Body of pancreas (tissue), 4 donors: ENCODE results near the gene TIPARP. TPM values are rescaled to one million over a fixed set of nuclear protein-coding genes. Genes with fewer than 3 reads are reported as not detected.

Experiments
- ATAC-seq: fragments of 150-250 bp; one replicate; pipeline ENCODE4 v1.9.1; 2016
- DNase-seq, 4 donors: peaks; one replicate each; pipeline ENCODE4 v3.0.0-alpha.2; 2019
- H3K27ac ChIP-seq, 4 donors: fragments of 200-600 bp; sonication (generic); 1 replicate in 3 of 4; 2 replicates in 1 of 4; pipeline versions ENCODE4 v1.5.1 to v1.6.1; 2016 to 2019; ENCODE audit warnings: mild to moderate bottlenecking in 1 of 4, mixed read lengths in 1 of 4, moderate library complexity in 1 of 4
- H3K27me3 ChIP-seq, 2 donors: fragments of 200-600 bp; sonication (generic); one replicate each; pipeline ENCODE4 v1.6.0; 2016; ENCODE audit warnings: mild to moderate bottlenecking in 1 of 2
- H3K36me3 ChIP-seq, 2 donors: fragments of 200-600 bp; sonication (generic); replicated peaks in 1 of 2; 2 replicates each; pipeline ENCODE4 v1.5.1; 2016; ENCODE audit warnings: low read depth in 2 of 2; ENCODE audit not compliant: insufficient read depth in 1 of 2
- H3K4me1 ChIP-seq: fragments of 200-600 bp; sonication (generic); one replicate; pipeline ENCODE4 v1.6.0; 2016
- H3K4me3 ChIP-seq, 2 donors: fragments of 200-600 bp; sonication (generic); 1 replicate in 1 of 2; 2 replicates in 1 of 2; pipeline ENCODE4 v1.5.1; 2016 to 2019
- H3K9me3 ChIP-seq, 3 donors: fragments of 200-600 bp; sonication (generic); 1 replicate in 2 of 3; 2 replicates in 1 of 3; pipeline ENCODE4 v1.5.1; 2016
- CTCF ChIP-seq, 7 experiments: fragments of 450-650 bp in 4 of 7; fragments of 200-600 bp in 3 of 7; sonication (generic) in 3 of 7; IDR thresholded peaks; one replicate each; pipeline ENCODE4 v1.5.1; 2016 to 2019; ENCODE audit warnings: antibody characterized with exemption in 7 of 7
- POLR2A ChIP-seq, 3 donors: fragments of 450-650 bp; IDR thresholded peaks; one replicate each; pipeline ENCODE4 v1.6.1; 2016; ENCODE audit warnings: antibody characterized with exemption in 3 of 3, mild to moderate bottlenecking in 2 of 3
- WGBS, 2 donors: methylation state at CpG; one replicate each; pipeline ENCODE4 v1.1.5; 2017; 5-methylcytosine and 5-hydroxymethylcytosine counted together
- intact Hi-C: fragments of 100-400 bp; cut with DNase I; formaldehyde crosslinking; loops from one replicate; pipeline ENCODE4 v1.15.1; 2023
- total RNA-seq, 2 donors: library from RNA; depleted of rRNA; stranded (reverse); fragments of >200 nt; gene quantifications; one replicate each; pipeline ENCODE4 v1.1.0, GENCODE V29; 2016

TIPARP gene
- total RNA-seq, 2 donors from 2014 or later: 12.5 to 13.2 TPM

DNA sequence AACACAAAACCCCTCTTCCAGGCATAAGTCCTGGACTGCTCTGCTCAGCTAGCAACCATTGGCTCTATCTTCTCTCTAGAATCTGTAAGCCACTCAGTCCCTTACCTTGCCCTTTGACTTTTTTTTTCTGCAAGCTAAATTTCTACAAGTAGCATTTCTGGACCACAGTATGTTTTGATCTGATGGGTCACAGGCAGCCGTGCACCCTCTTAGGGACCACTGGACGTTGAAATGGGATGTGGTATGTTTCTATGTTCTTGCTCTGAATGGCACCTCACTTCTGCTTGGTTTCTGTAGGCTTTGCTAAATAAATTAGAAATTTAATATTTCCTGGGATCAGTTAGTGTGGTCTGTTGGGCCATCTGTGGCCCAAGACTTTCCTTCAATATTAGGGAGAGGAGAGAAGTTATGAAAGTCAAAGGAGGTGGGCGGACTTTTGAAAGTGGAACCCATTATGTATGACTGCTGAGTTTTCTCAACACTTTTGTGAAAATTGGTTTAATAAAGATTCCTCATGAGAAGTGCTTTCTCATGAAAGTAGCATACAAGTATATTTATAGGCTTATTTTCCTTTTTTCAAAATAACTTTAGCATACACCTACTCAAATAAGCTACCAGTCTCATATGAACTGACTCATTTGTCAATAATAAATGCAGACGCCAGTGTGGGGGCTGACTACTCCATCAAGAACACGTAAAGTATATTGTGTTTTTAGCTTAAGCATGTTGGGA lies 18.4 kb upstream of the TIPARP start:
- Histone ChIP-seq H3K27me3 (no peaks in the 10 kb centered on the region), H3K4me1 (no peaks in the 10 kb centered on the region), H3K36me3 (no peaks in the 10 kb centered on the region), H3K27ac (no peak overlapping the region), H3K4me3 (no peak overlapping the region), H3K9me3 (no peaks in the 10 kb centered on the region)
- 64 to 75% methylated on average over 5 of the region's 5 CpGs for WGBS, 2 donors
- TF ChIP-seq CTCF (IDR thresholded peaks at IDR 0.05) (no peak), POLR2A (IDR thresholded peaks at IDR 0.05) (no peak)
- intact Hi-C loops: loop anchor here (10.0 kb wide), 1 partner anchor 91 kb away; no protein-coding TSS in a partner anchor
- ATAC-seq (no peak), DNase-seq (no peak)

DNA sequence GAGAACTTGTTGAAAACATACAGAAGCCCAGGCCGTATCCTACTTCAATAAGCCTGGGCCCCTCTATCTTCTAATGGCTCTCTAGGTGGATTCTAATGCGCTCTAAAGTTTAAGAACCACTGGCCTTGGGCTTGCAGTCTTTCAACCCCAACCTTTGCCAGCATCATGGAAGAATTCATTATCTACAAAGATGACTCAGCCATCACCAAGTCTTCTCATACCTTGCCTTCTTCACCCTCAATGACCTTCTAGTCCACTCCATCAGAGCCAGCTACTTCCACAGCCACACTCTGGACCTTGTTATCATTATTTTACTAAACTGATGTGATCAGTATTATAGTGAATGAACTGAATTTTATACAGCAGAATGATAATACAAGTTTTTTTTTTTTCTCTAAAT lies 16.9 kb upstream of the TIPARP start:
- no peak overlapping the region for H3K4me3 ChIP-seq
- no peaks in the 10 kb centered on the region for H3K4me1 ChIP-seq
- no peaks in the 10 kb centered on the region for H3K9me3 ChIP-seq
- H3K27me3 ChIP-seq: no peaks in the 10 kb centered on the region
- ATAC-seq: no peak
- DNase-seq: no peak
- no peaks in the 10 kb centered on the region for H3K36me3 ChIP-seq
- intact Hi-C loops: loop anchor here (10.0 kb wide), 1 partner anchor 93 kb away; no protein-coding TSS in a partner anchor
- no peak for TF ChIP-seq POLR2A (IDR thresholded peaks at IDR 0.05)
- no peak for TF ChIP-seq CTCF (IDR thresholded peaks at IDR 0.05)
- WGBS, 2 donors: 87 to 96% methylated on average over 2 of the region's 2 CpGs
- no peak overlapping the region for H3K27ac ChIP-seq

- Histone ChIP-seq H3K9me3 (no peaks in the 10 kb centered on the region), H3K27ac (no peak overlapping the region), H3K36me3 (no peaks in the 10 kb centered on the region), H3K27me3 (no peaks in the 10 kb centered on the region), H3K4me3 (no peak overlapping the region), H3K4me1 (no peaks in the 10 kb centered on the region)
- no peak for DNase-seq
- ATAC-seq: no peak
- 81 to 94% methylated on average over 4 of the region's 4 CpGs for WGBS, 2 donors
- intact Hi-C loops: loop anchor here (10.0 kb wide), 1 partner anchor 93 kb away; no protein-coding TSS in a partner anchor
- no peak for TF ChIP-seq POLR2A (IDR thresholded peaks at IDR 0.05)
- no peak for TF ChIP-seq CTCF (IDR thresholded peaks at IDR 0.05)
Measured at GRCh38 chr3:156657862-156658731, 16.3 kb upstream of the TIPARP start.

- ATAC-seq (no peak), DNase-seq (no peak)
- intact Hi-C loops: loop anchor here (10.0 kb wide), 1 partner anchor 94 kb away; no protein-coding TSS in a partner anchor
- H3K9me3 ChIP-seq: no peaks in the 10 kb centered on the region
- H3K4me1 ChIP-seq: no peaks in the 10 kb centered on the region
- TF ChIP-seq CTCF (IDR thresholded peaks at IDR 0.05) (no peak), POLR2A (IDR thresholded peaks at IDR 0.05) (no peak)
- no peaks in the 10 kb centered on the region for H3K36me3 ChIP-seq
- no peak overlapping the region for H3K27ac ChIP-seq
- 76 to 81% methylated on average over 1 of the region's 1 CpG for WGBS, 2 donors
- H3K4me3 ChIP-seq: no peak overlapping the region
- no peaks in the 10 kb centered on the region for H3K27me3 ChIP-seq
Measured at GRCh38 chr3:156658732-156659090, 15.7 kb upstream of the TIPARP start.
